Ishikawa (cell line): ENCODE results near the gene PLA2G4E.

ENCODE experiments used
- CEBPB ChIP-seq: IDR thresholded peaks from 2 replicates; pipeline ENCODE4 v1.6.1; 2012
- CREB1 ChIP-seq: IDR thresholded peaks from 2 replicates; pipeline ENCODE4 v1.6.1; 2012; ENCODE audit warnings: low read depth
- EP300 ChIP-seq: IDR thresholded peaks from 2 replicates; pipeline ENCODE4 v1.6.1; 2012; ENCODE audit warnings: borderline replicate concordance
- MAX ChIP-seq: IDR thresholded peaks from 2 replicates; pipeline ENCODE4 v1.6.1; 2012
- NFIC ChIP-seq: IDR thresholded peaks from 2 replicates; pipeline ENCODE4 v1.6.1; 2012
- RAD21 ChIP-seq: IDR thresholded peaks from 2 replicates; pipeline ENCODE4 v1.6.1; 2012; ENCODE audit warnings: low read depth
- TAF1 ChIP-seq: IDR thresholded peaks from 2 replicates; pipeline ENCODE4 v1.6.1; 2012; ENCODE audit warnings: low read depth, mild to moderate bottlenecking
- TCF12 ChIP-seq: IDR thresholded peaks from 2 replicates; pipeline ENCODE4 v1.6.1; 2012; ENCODE audit warnings: low read depth
- TEAD4 ChIP-seq: IDR thresholded peaks from 2 replicates; pipeline ENCODE4 v1.6.1; 2012
- USF1 ChIP-seq: IDR thresholded peaks from 2 replicates; pipeline ENCODE4 v1.6.1; 2012
- YY1 ChIP-seq: IDR thresholded peaks from 2 replicates; pipeline ENCODE4 v1.6.1; 2012; ENCODE audit warnings: low read depth
- TF ChIP-seq, protein P1 (sequence below): IDR thresholded peaks from 2 replicates; pipeline ENCODE4 v1.6.1; 2012; ENCODE audit warnings: low read depth, mild to moderate bottlenecking

- TF ChIP-seq TAF1 (peak; percentile 94), MAX (peak; percentile 65), USF1 (no peak), EP300 (no peak), YY1 (peak; percentile 64), CREB1 (peak; percentile 89), RAD21 (peak; percentile 43; the same call in 1 of the 2 replicates), TCF12 (peak; percentile 48; the same call in 1 of the 2 replicates), CEBPB (no peak), TEAD4 (0 out of 2 replicates have a peak, but pooled peaks have one; percentile 11), NFIC (peak; percentile 65)
- TF ChIP-seq, protein P1, sequence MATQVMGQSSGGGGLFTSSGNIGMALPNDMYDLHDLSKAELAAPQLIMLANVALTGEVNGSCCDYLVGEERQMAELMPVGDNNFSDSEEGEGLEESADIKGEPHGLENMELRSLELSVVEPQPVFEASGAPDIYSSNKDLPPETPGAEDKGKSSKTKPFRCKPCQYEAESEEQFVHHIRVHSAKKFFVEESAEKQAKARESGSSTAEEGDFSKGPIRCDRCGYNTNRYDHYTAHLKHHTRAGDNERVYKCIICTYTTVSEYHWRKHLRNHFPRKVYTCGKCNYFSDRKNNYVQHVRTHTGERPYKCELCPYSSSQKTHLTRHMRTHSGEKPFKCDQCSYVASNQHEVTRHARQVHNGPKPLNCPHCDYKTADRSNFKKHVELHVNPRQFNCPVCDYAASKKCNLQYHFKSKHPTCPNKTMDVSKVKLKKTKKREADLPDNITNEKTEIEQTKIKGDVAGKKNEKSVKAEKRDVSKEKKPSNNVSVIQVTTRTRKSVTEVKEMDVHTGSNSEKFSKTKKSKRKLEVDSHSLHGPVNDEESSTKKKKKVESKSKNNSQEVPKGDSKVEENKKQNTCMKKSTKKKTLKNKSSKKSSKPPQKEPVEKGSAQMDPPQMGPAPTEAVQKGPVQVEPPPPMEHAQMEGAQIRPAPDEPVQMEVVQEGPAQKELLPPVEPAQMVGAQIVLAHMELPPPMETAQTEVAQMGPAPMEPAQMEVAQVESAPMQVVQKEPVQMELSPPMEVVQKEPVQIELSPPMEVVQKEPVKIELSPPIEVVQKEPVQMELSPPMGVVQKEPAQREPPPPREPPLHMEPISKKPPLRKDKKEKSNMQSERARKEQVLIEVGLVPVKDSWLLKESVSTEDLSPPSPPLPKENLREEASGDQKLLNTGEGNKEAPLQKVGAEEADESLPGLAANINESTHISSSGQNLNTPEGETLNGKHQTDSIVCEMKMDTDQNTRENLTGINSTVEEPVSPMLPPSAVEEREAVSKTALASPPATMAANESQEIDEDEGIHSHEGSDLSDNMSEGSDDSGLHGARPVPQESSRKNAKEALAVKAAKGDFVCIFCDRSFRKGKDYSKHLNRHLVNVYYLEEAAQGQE = no peak
Measured at GRCh38 chr15:41972253-41973242, 48.3 kb downstream of the PLA2G4E start, which contains the start of gene EHD4.
